ENCODE data around the gene BMPER.

BMPER gene

DNA sequence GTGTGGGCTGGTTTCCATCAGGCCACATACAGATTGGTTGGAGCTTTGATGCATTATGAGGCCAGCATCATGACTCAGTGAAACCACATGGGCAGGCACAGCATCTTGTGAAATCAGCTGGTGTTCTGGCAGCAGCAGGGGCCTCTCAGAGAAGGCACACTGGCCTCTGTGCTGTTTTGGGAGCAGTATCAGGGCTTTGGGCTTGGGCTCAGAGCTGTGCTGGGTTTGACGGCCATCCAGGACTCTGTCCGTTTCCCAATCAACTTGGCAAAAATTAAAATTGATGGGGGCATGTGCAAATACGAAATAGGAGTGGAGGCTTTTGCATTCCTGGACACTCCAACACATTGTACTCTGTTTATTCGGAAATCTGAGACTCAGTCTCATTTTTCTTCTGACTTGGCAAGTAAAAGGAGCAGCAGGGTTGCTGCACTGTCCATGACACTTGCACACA is 190.9 kb downstream of the BMPER start:
- no peak overlapping the region for H3K4me3 ChIP-seq (ENCODE audit: low read length)
- peak overlapping the region; percentile 72 for H3K4me2 ChIP-seq (ENCODE audit: low read length)
- no peaks in the 10 kb centered on the region for H3K36me3 ChIP-seq (ENCODE audit: insufficient read depth, low read length)
- no peaks in the 10 kb centered on the region for H3K27me3 ChIP-seq (ENCODE audit: control insufficient read depth, insufficient read depth, low read length)
- peaks cover 17% of the 10 kb centered on the region for H3K4me1 ChIP-seq (ENCODE audit: control insufficient read depth, insufficient read depth, low read length)
- H3K9me3 ChIP-seq (replicated peaks; ENCODE audit: low read length): no peaks in the 10 kb centered on the region
- H3K9ac ChIP-seq (ENCODE audit: low read depth, low read length): no peak overlapping the region

DNA sequence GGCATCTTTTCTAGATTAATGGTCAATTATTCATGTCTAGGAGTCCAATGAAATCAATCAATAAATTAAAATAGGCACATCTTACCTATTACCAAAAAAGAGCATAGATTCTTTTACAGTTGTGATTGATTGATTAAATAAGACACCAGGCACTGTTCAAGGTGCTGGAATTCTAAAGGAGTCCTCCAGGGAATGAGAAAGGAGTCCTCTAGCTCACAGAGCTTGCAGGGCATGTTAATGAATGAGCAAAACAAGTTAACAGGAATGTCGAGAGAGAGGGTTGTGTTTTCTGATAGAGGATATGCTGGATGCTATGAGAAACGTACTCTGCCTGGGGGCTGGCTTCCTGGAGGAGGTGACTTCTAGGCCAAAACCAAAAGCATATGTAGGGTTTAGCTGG is 191.4 kb downstream of the BMPER start:
- Histone ChIP-seq H3K4me2 (ENCODE audit: low read length) (peak overlapping the region; percentile 72), H3K4me1 (ENCODE audit: control insufficient read depth, insufficient read depth, low read length) (peaks cover 17% of the 10 kb centered on the region), H3K27me3 (ENCODE audit: control insufficient read depth, insufficient read depth, low read length) (no peaks in the 10 kb centered on the region), H3K9me3 (replicated peaks; ENCODE audit: low read length) (no peaks in the 10 kb centered on the region), H3K9ac (ENCODE audit: low read depth, low read length) (no peak overlapping the region), H3K4me3 (ENCODE audit: low read length) (no peak overlapping the region), H3K36me3 (ENCODE audit: insufficient read depth, low read length) (no peaks in the 10 kb centered on the region)

DNA sequence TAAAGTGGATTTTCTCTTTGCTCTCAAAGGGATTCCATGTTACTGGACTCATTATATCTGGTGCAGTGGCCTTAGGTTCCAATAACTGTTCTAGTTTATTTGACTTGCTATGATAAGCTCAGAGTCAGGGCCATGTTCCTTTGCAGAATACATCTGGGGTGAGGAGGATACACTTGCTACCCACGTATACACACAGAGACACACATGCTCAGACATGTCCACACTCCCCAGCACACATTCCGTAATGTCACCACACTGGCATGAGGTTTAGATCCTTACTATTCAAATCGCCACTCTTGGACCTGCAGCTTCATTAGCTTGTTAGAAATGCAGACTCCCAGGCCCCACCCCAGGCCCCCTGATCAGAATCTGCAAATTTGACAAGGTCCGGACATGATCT is 195.3 kb downstream of the BMPER start:
- Histone ChIP-seq H3K9me3 (replicated peaks; ENCODE audit: low read length) (no peaks in the 10 kb centered on the region), H3K9ac (ENCODE audit: low read depth, low read length) (no peak overlapping the region), H3K27me3 (ENCODE audit: control insufficient read depth, insufficient read depth, low read length) (no peaks in the 10 kb centered on the region), H3K4me1 (ENCODE audit: control insufficient read depth, insufficient read depth, low read length) (peaks cover 17% of the 10 kb centered on the region), H3K4me2 (ENCODE audit: low read length) (no peak overlapping the region), H3K4me3 (ENCODE audit: low read length) (no peak overlapping the region), H3K36me3 (ENCODE audit: insufficient read depth, low read length) (no peaks in the 10 kb centered on the region)

DNA sequence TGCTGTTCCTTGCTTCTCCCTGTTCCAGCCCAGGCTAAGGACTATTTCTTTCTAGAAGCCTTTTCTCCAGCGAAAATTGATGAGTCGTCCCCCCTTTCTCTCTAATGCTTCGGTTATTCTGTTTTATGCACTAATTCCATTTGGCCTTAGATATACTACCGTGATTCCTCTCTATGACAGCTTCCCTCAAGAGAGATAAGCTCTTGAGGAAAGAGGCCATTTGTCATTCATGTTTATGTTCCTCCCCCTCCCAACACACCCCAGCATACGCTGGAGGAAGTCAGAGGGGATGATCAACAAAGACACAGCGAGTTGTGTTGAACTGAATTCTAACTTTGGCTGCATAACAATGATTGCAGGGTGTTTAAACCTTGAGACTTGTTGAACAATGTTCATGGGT is 198.8 kb downstream of the BMPER start:
- no peaks in the 10 kb centered on the region for H3K9me3 ChIP-seq (replicated peaks; ENCODE audit: low read length)
- H3K4me3 ChIP-seq (ENCODE audit: low read length): no peak overlapping the region
- H3K27me3 ChIP-seq (ENCODE audit: control insufficient read depth, insufficient read depth, low read length): no peaks in the 10 kb centered on the region
- H3K9ac ChIP-seq (ENCODE audit: low read depth, low read length): no peak overlapping the region
- peaks cover 8% of the 10 kb centered on the region for H3K4me1 ChIP-seq (ENCODE audit: control insufficient read depth, insufficient read depth, low read length)
- no peak overlapping the region for H3K4me2 ChIP-seq (ENCODE audit: low read length)
- no peaks in the 10 kb centered on the region for H3K36me3 ChIP-seq (ENCODE audit: insufficient read depth, low read length)

DNA sequence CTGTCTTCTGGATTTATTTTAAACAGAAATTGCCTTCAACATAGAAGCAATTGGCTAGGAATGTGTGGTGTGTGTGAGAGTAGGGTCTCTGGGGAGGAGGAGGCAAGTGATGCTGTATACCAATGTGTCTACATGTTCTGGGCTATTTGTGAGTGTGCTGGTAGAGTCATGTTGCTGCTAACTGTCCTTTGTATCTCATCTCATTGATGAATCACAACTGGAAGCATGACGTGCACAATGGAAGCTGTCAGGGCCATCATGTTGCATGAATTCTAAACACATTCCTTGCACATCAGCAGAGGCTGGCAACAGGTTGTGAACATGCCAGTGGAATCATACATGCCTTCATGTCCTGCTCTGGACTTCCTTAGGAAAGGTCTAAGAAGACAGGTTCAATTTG is 199.7 kb downstream of the BMPER start:
- Histone ChIP-seq H3K4me1 (ENCODE audit: control insufficient read depth, insufficient read depth, low read length) (peaks cover 8% of the 10 kb centered on the region), H3K9me3 (replicated peaks; ENCODE audit: low read length) (no peaks in the 10 kb centered on the region), H3K36me3 (ENCODE audit: insufficient read depth, low read length) (no peaks in the 10 kb centered on the region), H3K27me3 (ENCODE audit: control insufficient read depth, insufficient read depth, low read length) (no peaks in the 10 kb centered on the region), H3K9ac (ENCODE audit: low read depth, low read length) (no peak overlapping the region), H3K4me3 (ENCODE audit: low read length) (no peak overlapping the region), H3K4me2 (ENCODE audit: low read length) (no peak overlapping the region)

DNA sequence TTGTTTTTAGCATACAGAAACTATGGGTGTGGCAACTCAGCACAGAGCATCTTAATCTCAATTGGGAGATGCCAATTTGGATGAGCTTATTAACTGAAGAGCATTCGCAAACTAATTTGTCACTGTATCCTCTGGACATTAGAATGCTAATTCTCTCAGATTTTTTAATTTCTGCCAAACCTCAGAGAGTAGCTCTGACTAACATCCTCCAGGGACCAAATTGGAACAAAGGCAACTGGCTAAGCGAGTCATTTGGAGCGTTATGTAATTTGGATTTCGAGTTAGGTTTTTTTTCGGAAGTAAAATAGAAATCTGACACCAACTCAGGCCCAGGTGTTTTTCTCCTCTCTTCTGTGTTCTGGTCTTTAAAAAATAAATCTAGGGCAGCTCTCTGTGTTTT is 201.9 kb downstream of the BMPER start:
- H3K36me3 ChIP-seq (ENCODE audit: insufficient read depth, low read length): no peaks in the 10 kb centered on the region
- peaks cover 8% of the 10 kb centered on the region for H3K4me1 ChIP-seq (ENCODE audit: control insufficient read depth, insufficient read depth, low read length)
- peak overlapping the region; percentile 33 for H3K4me2 ChIP-seq (ENCODE audit: low read length)
- no peaks in the 10 kb centered on the region for H3K9me3 ChIP-seq (replicated peaks; ENCODE audit: low read length)
- no peak overlapping the region for H3K4me3 ChIP-seq (ENCODE audit: low read length)
- H3K27me3 ChIP-seq (ENCODE audit: control insufficient read depth, insufficient read depth, low read length): no peaks in the 10 kb centered on the region
- H3K9ac ChIP-seq (ENCODE audit: low read depth, low read length): no peak overlapping the region

DNA sequence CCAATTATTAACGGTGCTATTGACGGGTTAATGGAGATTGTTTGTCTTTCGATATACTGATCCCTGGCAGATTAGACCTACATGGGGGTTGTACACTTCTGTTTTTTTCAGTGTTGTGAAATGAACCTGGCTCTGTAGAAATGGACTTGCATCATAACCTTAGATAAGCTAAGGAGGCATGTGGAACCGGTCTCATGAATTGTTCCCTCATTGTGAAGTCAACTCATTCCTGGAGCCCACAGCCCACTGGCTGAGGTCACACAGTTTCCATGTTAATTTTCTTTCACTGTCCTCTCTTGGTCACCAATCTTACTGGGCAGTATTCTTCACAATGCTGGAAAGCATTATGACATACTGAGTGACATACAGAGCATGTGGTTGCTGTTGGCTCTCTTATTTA is 202.8 kb downstream of the BMPER start:
- Histone ChIP-seq H3K4me1 (ENCODE audit: control insufficient read depth, insufficient read depth, low read length) (peaks cover 8% of the 10 kb centered on the region), H3K9ac (ENCODE audit: low read depth, low read length) (no peak overlapping the region), H3K36me3 (ENCODE audit: insufficient read depth, low read length) (no peaks in the 10 kb centered on the region), H3K9me3 (replicated peaks; ENCODE audit: low read length) (no peaks in the 10 kb centered on the region), H3K27me3 (ENCODE audit: control insufficient read depth, insufficient read depth, low read length) (no peaks in the 10 kb centered on the region), H3K4me3 (ENCODE audit: low read length) (no peak overlapping the region), H3K4me2 (ENCODE audit: low read length) (no peak overlapping the region)

DNA sequence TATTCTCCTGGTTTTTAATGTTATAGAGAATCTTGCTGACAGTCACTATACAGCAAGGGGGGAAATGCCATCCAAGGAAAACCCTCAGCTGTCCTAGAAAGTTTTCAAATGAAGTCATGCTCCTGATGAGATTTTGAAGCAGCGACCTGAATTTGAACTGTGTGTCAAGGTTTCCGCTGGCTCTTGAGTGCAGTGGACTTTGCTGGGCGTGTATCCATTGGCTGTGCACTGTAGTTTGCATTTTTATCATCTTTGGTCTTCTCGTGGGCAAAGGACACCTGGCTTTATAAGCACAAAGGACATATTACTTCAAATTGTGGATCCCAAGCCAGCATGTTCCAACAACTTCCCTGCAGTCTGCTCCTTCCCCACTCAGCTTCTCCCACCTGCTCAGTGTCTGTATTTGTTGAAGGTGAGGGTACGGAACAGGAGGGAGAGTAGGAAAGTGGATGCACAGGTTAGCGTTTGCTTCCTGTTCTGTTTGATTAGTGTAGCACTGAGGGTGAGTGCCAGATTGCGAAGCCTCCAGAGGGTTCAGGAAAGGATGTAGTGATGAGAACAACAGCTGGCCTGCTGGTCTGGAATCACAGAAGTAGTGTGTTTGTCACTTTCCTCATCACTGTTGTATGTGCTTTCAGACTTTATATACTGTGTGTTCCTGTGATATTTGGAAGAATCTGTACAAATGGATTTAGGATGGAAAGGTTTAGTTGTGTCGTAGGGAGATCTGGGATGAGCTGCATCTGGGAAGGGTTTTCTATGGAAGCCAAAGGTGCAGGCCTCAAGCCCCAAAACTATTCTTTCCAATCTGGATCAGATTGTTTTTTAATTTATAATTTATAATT is 204.8 kb downstream of the BMPER start:
- no peaks in the 10 kb centered on the region for H3K27me3 ChIP-seq (ENCODE audit: control insufficient read depth, insufficient read depth, low read length)
- H3K4me1 ChIP-seq (ENCODE audit: control insufficient read depth, insufficient read depth, low read length): peaks cover 8% of the 10 kb centered on the region
- H3K4me2 ChIP-seq (ENCODE audit: low read length): no peak overlapping the region
- H3K36me3 ChIP-seq (ENCODE audit: insufficient read depth, low read length): no peaks in the 10 kb centered on the region
- no peak overlapping the region for H3K9ac ChIP-seq (ENCODE audit: low read depth, low read length)
- no peak overlapping the region for H3K4me3 ChIP-seq (ENCODE audit: low read length)
- no peaks in the 10 kb centered on the region for H3K9me3 ChIP-seq (replicated peaks; ENCODE audit: low read length)

DNA sequence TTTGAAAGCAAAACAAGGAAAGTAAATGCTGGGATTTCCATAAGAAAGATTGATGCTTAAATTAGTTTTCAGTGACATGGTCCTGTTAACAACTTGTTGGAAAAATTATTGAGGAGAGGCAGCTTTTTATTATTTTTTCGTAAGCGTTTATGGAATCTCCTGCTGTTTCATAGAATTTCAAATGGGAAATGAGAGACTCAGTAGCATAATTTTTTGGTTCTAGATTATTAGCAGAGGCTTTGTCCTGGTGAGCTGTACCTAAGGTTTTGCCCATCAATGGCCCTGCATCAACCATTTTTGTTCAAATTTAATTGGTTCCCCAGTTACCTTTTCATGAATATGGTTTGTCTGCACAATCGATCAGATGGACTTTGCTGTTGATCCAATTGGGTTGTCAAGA is 205.7 kb downstream of the BMPER start:
- Histone ChIP-seq H3K36me3 (ENCODE audit: insufficient read depth, low read length) (no peaks in the 10 kb centered on the region), H3K9ac (ENCODE audit: low read depth, low read length) (no peak overlapping the region), H3K4me3 (ENCODE audit: low read length) (no peak overlapping the region), H3K9me3 (replicated peaks; ENCODE audit: low read length) (no peaks in the 10 kb centered on the region), H3K4me1 (ENCODE audit: control insufficient read depth, insufficient read depth, low read length) (peaks cover 8% of the 10 kb centered on the region), H3K27me3 (ENCODE audit: control insufficient read depth, insufficient read depth, low read length) (no peaks in the 10 kb centered on the region), H3K4me2 (ENCODE audit: low read length) (no peak overlapping the region)

DNA sequence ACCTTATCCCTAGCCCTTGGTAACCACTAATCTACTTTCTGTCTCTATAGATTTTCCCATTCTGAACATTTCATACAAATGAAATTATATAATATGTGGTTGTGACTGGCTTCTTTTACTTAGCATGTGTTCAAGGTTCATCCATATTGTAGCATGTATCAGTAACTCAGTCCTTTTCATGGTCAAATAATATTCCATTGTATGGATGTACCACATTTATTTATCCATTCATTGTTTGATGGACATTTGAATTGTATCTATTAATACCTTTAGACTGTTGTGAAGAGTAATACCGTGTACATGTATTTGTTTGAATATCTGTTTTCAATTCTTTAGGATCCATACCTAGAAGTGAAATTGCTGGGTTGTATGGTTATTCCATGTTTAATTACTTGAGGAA is 210.2 kb downstream of the BMPER start:
- no peaks in the 10 kb centered on the region for H3K27me3 ChIP-seq (ENCODE audit: control insufficient read depth, insufficient read depth, low read length)
- no peak overlapping the region for H3K4me3 ChIP-seq (ENCODE audit: low read length)

DNA sequence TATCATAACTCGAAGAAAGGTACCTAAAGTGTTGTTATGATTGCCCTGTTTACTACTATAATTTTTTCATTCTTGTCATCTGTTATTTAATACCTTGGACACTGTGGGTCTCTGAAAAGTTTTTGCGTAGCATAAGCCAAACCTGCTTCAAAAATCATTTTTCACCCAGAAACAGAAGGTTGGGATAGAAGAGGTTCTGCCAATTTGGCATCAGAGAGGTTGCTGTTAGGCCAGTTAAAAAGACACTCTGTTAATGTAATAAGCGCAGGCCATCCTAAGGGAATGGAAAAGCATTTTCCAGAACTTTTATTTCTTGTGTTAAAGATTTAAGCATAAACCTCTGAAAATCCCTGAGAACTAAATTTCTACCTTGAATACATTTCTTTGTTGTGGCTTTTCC is 212.2 kb downstream of the BMPER start:
- Histone ChIP-seq H3K27me3 (ENCODE audit: control insufficient read depth, insufficient read depth, low read length) (no peaks in the 10 kb centered on the region), H3K9ac (ENCODE audit: low read depth, low read length) (no peak overlapping the region), H3K4me3 (ENCODE audit: low read length) (no peak overlapping the region), H3K4me2 (ENCODE audit: low read length) (no peak overlapping the region), H3K9me3 (replicated peaks; ENCODE audit: low read length) (no peaks in the 10 kb centered on the region), H3K36me3 (ENCODE audit: insufficient read depth, low read length) (no peaks in the 10 kb centered on the region), H3K4me1 (ENCODE audit: control insufficient read depth, insufficient read depth, low read length) (no peaks in the 10 kb centered on the region)

More for the DNA sequence above, 210.2 kb downstream of the BMPER start:
- no peaks in the 10 kb centered on the region for H3K9me3 ChIP-seq (replicated peaks; ENCODE audit: low read length)
- H3K4me2 ChIP-seq (ENCODE audit: low read length): no peak overlapping the region
- no peaks in the 10 kb centered on the region for H3K4me1 ChIP-seq (ENCODE audit: control insufficient read depth, insufficient read depth, low read length)
- H3K36me3 ChIP-seq (ENCODE audit: insufficient read depth, low read length): no peaks in the 10 kb centered on the region
- H3K9ac ChIP-seq (ENCODE audit: low read depth, low read length): no peak overlapping the region

DNA sequence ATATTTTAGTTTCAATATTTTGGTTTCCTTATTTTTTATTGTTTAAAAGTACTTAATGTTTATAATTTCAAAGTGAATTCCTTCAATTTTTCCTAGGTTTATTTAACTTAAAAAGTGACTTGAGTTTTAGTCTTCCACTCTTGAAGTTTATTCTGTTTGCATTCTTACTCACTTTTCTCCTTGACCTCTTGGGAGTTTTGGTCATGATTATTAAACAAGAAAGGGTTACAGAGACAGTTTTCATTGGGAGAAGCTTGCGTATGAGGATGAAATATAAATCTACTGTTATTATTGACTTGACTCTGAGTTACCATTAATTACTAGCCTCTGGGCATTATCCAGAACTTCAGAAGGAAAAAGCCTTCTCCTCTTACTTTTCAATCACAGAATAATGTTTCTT is 216.0 kb downstream of the BMPER start:
- Histone ChIP-seq H3K27me3 (ENCODE audit: control insufficient read depth, insufficient read depth, low read length) (no peaks in the 10 kb centered on the region), H3K36me3 (ENCODE audit: insufficient read depth, low read length) (no peaks in the 10 kb centered on the region), H3K9ac (ENCODE audit: low read depth, low read length) (no peak overlapping the region), H3K4me2 (ENCODE audit: low read length) (no peak overlapping the region), H3K9me3 (replicated peaks; ENCODE audit: low read length) (no peaks in the 10 kb centered on the region), H3K4me3 (ENCODE audit: low read length) (no peak overlapping the region), H3K4me1 (ENCODE audit: control insufficient read depth, insufficient read depth, low read length) (no peaks in the 10 kb centered on the region)

Measured in skeletal muscle satellite cell (primary cell).